NCI-H774 (cell line): ENCODE data around the gene TMEM200A.

Experiments
- DNase-seq: peaks from one replicate; lab custom pipeline; 2025; lab: John Stamatoyannopoulos, UW

The TMEM200A gene

GRCh38 chr6:130425537-130425936, 59.7 kb downstream of the TMEM200A start:
- no peak for DNase-seq

- no peak for DNase-seq
Measured at GRCh38 chr6:130426066-130426721, 60.4 kb downstream of the TMEM200A start.

- no peak for DNase-seq
Measured at GRCh38 chr6:130431346-130431852, 65.6 kb downstream of the TMEM200A start.

GRCh38 chr6:130432838-130433237, 67.0 kb downstream of the TMEM200A start:
- no peak for DNase-seq

- no peak for DNase-seq
Measured at GRCh38 chr6:130434174-130434873, 68.5 kb downstream of the TMEM200A start.

GRCh38 chr6:130435181-130435580, 69.4 kb downstream of the TMEM200A start:
- no peak for DNase-seq

- DNase-seq = no peak
Measured at GRCh38 chr6:130437961-130438360, 72.1 kb downstream of the TMEM200A start.

GRCh38 chr6:130447374-130447773, 81.6 kb downstream of the TMEM200A start:
- DNase-seq = no peak

GRCh38 chr6:130452336-130452735, 86.5 kb downstream of the TMEM200A start:
- DNase-seq = no peak

GRCh38 chr6:130453230-130453629, 87.4 kb downstream of the TMEM200A start:
- no peak for DNase-seq

GRCh38 chr6:130457605-130458004, 91.8 kb downstream of the TMEM200A start:
- no peak for DNase-seq

- DNase-seq = no peak
Measured at GRCh38 chr6:130459316-130459715, 93.5 kb downstream of the TMEM200A start.

- no peak for DNase-seq
Measured at GRCh38 chr6:130460934-130461333, 95.1 kb downstream of the TMEM200A start.

GRCh38 chr6:130466052-130466747, 100.4 kb downstream of the TMEM200A start:
- no peak for DNase-seq

- DNase-seq = no peak
Measured at GRCh38 chr6:130466748-130467061, 100.9 kb downstream of the TMEM200A start.

- DNase-seq = no peak
Measured at GRCh38 chr6:130467146-130468050, 101.6 kb downstream of the TMEM200A start.

GRCh38 chr6:130470766-130471165, 104.9 kb downstream of the TMEM200A start:
- DNase-seq = no peak

GRCh38 chr6:130473886-130474285, 108.1 kb downstream of the TMEM200A start:
- peak; percentile 54 for DNase-seq

GRCh38 chr6:130482645-130483390, 117.0 kb downstream of the TMEM200A start:
- no peak for DNase-seq

- no peak for DNase-seq
Measured at GRCh38 chr6:130485870-130486269, 120.1 kb downstream of the TMEM200A start.

GRCh38 chr6:130486417-130486816, 120.6 kb downstream of the TMEM200A start:
- no peak for DNase-seq
